Breast epithelium (tissue), 3 donors: ENCODE measurements around the gene BTBD7.

ENCODE experiments used
- CTCF ChIP-seq, 3 donors: fragments of 450-650 bp; IDR thresholded peaks; one replicate each; pipeline ENCODE4 v1.5.1; 2016 to 2017; ENCODE audit warnings: antibody characterized with exemption in 3 of 3, mild to moderate bottlenecking in 3 of 3, moderate library complexity in 3 of 3
- POLR2A ChIP-seq: fragments of 450-650 bp; IDR thresholded peaks from one replicate; pipeline ENCODE4 v1.6.1; 2016; ENCODE audit warnings: antibody characterized with exemption, mild to moderate bottlenecking, moderate library complexity
- POLR2AphosphoS5 ChIP-seq, 3 donors: sonication (generic); formaldehyde crosslinking; IDR thresholded peaks; one replicate each; pipeline ENCODE4 v1.6.1; 2017; ENCODE audit warnings: antibody characterized with exemption in 3 of 3

GRCh38 chr14:93331002-93331727 is 1.7 kb downstream of the BTBD7 start:
- no peak for TF ChIP-seq CTCF (IDR thresholded peaks at IDR 0.05)
- no peak for TF ChIP-seq POLR2A
- no peak for TF ChIP-seq POLR2AphosphoS5 (IDR thresholded peaks at IDR 0.05)
